CD4-positive, alpha-beta T cell treated with Interleukin-10 for 1 hour (primary cell): ENCODE results near the gene ACAD11.
A peak's percentile ranks its signal among the peaks of the same experiment; 100 is the strongest.

Source experiments
- DNase-seq: peaks from one replicate; pipeline ENCODE4 v3.0.0-alpha.2; 2020

ACAD11 gene, protein sequence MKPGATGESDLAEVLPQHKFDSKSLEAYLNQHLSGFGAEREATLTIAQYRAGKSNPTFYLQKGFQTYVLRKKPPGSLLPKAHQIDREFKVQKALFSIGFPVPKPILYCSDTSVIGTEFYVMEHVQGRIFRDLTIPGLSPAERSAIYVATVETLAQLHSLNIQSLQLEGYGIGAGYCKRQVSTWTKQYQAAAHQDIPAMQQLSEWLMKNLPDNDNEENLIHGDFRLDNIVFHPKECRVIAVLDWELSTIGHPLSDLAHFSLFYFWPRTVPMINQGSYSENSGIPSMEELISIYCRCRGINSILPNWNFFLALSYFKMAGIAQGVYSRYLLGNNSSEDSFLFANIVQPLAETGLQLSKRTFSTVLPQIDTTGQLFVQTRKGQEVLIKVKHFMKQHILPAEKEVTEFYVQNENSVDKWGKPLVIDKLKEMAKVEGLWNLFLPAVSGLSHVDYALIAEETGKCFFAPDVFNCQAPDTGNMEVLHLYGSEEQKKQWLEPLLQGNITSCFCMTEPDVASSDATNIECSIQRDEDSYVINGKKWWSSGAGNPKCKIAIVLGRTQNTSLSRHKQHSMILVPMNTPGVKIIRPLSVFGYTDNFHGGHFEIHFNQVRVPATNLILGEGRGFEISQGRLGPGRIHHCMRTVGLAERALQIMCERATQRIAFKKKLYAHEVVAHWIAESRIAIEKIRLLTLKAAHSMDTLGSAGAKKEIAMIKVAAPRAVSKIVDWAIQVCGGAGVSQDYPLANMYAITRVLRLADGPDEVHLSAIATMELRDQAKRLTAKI

DNA sequence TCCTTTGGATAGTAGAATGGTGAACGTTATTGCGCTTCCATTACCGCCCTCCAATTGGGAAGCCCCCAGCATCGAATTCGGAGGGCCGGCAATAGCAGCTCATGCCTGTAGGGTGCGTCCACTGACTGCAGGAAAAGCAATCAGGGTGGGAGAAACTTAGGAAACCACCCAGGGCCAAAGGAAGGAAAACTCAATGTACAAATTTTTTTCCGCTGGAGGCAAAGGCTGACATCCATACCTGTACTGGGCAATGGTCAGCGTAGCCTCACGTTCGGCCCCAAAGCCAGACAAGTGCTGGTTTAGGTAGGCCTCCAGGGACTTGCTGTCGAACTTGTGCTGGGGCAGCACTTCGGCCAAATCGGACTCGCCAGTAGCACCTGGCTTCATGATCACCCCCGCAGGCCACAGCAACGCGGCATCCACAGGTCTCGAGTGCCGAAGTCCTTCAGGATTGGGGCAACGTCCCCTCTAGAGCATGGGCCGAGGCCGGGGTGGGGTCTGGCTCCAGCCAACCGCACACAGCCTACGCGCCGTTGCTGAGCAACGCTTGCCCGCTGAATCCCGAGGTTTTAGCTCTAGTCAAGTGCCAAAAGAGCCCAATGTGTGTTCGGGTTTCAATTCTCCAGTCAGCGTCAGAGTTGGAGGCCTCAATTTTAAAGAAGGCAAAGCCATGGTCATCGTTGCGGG is at the start of gene ACAD11:
TSS of gene ACAD11 (minus strand) at position 445 of the 687 bp plus-strand sequence. CDS start at position 387, 58 bp downstream.
- peak; percentile 37 for DNase-seq

DNA sequence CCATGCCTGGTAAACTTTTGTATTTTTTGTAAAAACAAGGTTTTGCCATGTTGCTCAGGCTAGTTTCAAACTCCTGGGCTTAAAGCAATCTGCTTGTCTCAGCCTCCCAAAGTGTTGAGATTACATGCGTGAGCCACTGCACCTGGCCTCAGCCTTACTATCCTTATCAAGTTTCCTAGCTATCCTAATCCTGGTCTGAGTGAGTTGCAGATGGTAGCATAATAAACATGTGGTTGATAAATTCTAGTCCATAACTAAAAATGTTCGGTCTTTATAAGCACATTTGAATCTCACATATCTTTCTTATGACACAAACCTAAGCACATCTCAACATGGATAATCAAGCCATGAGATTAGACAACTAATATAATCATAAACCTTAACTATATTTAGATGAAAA is 44.1 kb upstream of the ACAD11 start:
- DNase-seq = no peak

DNA sequence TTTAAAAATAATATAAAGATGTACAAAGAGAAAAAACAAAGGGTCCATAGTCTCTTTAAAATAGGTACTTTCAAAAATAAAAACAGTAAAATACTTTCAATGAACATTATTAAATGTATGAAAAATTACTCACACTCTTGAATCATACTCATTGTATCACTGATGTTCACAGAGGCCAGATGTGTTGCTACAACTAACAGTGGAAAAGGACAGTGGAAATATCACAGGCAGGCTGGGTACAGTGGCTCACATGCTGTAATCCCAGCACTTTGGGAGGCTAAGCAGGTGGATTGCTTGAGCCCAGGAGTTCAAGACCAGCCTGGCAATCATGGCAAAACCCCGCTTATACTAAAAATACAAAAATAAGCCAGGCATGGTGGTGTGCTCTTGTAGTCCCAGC is 35.8 kb upstream of the ACAD11 start:
- no peak for DNase-seq

DNA sequence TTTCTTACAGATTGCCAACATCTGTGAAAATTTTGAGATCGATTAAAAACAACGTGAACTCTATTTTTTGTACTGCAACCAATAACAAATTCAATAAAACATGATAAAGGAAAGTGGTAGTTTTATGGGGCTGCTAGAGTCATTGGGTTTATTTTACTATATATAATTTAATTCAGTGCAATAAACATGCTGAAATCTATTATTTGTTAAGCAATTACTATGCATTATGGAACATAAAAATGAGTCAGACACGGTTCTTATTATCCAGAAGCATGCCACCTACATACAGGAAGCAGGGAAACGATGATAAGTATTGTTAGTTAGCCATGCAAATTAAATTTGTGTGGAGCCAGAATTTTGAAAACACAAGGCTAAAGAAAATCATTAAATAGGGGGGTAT is 35.4 kb upstream of the ACAD11 start:
- no peak for DNase-seq

DNA sequence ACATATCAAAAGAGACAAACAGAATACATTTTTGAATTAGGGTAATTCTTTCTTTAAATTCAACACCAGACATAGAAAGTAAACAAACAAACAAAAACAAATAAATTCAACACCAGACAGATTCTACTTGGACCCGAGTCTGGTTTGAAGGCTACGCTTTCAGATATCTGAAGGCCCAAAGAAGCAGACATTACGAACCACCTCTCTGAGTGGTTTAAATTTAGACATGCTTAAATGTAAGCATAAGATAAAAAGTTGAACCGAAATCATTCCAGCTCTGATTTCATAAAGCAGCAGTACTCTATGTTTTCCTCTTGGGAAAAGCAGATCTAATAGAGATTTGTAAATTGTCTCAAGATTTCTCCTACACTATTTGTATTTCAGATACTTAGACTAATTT is 30.4 kb upstream of the ACAD11 start:
- no peak for DNase-seq

DNA sequence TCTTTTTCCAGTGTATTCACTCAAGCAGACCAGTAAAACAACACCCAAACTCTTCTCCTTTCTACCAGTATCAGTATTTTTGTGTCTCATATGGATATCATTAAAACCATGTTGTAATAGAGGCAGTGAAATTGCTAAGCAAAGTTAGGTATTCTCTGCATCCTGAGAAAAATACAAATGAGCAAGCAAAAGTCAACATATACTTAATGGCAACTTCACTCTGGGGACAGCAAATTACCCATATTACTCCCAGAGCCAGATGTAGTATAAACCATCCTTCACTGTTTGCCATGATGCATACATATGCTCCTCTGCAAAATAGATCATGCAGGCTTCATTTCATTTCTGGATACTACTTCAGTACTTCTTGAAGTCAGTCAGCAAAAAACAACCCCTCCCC is 22.6 kb upstream of the ACAD11 start:
- no peak for DNase-seq

DNA sequence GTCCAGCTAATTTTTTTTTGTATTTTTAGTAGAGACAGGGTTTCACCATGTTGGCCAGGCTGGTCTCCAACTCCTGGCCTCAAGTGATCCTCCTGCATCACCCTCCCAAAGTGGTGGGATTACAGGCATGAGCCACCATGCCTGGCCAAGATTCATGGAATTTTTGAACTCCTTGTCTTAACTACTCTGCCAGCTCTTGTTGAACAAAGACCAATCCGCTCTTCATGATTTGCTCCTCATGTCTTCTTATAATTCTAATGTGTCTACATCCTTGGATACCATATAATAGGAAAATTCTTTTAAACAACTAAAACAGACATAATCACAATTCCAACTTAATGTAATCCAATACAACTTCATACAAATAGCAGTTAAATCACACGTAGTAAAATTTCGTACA is 21.8 kb upstream of the ACAD11 start:
- DNase-seq = no peak

DNA sequence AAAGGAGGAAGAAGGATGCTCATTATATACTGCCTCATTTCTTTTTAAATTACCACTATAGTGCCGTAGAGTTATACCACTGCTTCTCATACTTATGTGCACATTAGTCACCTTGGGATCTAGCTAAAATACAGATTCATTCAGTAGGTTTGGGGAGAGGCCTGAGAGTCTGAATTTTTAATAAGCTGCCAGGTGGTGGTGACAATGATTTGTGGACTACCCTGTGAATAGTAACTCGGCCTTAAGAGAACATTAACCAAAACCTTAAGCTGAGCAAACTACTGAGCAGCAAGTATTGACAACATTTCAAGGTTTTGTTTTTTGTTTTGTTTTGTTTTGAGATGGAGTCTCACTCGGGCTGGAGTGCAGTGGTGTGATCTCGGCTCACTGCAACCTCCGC is 20.3 kb upstream of the ACAD11 start:
- no peak for DNase-seq

DNA sequence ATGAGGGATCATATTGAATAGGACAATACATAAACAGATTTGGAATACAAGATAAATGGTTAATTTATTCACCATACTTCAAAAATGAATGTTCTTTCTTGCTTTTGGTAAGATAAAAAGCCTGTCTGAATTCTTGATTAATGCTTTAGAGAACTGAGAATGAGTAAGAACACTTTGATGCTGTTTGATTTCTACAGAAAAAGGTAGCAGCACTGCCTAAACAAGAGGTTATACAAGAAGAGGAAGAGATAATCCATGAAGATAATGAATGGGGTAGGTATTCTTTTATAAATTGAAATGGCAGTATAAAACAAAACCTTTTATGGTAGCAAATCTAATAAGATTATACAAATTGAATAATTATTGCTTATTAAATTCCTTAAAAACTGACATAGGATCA is 15.8 kb upstream of the ACAD11 start:
- no peak for DNase-seq

DNA sequence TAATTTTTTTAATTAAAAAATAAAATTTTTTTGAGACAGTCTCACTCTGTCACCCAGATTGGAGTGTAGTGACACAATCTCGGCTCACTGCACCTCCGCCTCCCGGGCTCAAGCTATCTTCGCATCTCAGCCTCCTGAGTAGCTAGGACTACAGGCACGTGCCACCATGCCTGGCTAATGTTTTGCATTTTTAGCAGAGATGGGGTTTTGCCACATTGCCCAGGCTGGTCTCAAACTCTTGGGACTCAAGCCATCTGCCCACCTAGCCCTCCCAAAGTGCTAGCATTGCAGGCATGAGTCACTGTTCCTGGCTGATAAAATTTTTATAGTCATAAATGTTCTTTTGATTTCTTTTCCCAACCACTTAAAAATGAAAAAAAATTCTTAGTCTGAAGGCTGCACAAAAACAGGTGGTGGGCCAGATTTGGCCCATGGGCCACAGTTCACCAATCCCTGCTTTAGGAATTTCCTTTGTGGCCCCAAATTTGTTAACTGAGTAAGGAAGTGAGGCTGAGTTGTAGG is 9.7 kb upstream of the ACAD11 start:
- DNase-seq = no peak

DNA sequence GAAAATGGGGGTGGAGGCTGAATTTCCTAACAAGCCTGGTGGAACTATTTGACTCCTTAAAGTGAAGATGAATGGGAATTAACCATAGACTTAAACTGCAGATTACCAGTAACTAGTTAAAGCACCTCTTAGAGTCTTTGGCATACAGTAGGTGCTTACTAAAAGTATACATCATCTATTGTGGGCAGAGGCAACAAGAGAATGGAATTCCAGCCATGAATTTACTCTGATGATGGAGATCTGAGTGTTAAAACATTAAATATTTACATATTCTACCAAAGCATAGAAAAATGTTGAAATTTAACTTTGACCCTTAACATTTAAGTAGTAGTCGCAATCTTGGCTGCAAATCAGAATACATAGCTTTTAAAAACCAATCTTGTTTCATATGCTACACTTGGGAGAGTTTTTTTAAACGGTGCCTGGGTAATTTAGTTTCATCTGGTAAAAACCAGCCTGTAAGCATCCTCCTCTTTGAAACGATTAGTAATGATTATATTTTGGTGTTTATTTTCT is 5.7 kb upstream of the ACAD11 start:
- no peak for DNase-seq

DNA sequence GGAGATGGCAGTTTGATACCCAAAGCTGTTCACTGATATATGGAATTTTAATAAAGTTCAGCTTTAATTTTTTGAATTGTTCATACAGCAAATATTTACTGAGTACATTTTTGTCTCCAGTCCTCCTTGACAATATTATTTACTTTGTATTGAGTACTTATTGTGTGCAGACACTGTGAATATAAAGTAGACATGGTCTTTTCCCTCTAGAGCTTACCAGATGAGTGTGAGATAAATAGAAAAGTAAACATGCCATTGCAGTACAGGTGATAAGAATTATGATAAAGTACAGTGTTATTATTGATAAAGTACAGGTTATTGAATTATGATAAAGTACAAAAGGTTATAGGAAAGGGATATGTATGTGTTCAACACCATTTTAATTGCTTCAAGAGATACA is 2.6 kb upstream of the ACAD11 start:
- no peak for DNase-seq

DNA sequence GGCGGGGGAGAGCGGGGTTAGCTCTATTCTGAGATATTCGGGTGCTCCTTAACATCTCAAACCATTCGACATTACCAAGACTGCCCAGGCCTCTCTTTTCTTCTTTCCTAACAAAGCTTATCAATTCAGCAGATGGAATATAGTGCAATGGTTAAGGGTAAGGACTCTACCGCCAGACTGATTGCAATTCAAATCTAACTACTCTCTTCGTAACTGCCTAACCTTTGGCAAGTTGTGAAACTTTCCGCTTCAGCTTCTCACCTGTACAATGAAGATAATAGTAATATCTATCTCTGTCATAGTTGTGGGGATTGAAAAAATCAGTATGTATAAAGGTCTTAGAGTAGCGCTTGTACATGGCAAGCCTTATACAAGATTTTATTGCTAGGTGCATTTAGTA is 1.5 kb upstream of the ACAD11 start:
- DNase-seq = no peak

DNA sequence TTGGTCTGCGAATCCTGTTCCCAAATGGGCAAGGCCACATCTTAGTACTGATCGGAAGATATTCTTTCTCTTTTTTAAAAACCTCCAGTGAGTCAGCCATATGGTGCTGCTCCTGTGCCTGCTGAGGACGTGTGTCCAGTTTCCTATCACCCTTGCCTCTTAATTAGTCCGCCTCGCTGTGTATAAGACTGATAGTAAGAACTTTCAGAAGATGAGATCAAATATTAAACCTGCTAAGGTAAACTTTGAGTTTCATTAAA is 1.1 kb upstream of the ACAD11 start:
- no peak for DNase-seq

DNA sequence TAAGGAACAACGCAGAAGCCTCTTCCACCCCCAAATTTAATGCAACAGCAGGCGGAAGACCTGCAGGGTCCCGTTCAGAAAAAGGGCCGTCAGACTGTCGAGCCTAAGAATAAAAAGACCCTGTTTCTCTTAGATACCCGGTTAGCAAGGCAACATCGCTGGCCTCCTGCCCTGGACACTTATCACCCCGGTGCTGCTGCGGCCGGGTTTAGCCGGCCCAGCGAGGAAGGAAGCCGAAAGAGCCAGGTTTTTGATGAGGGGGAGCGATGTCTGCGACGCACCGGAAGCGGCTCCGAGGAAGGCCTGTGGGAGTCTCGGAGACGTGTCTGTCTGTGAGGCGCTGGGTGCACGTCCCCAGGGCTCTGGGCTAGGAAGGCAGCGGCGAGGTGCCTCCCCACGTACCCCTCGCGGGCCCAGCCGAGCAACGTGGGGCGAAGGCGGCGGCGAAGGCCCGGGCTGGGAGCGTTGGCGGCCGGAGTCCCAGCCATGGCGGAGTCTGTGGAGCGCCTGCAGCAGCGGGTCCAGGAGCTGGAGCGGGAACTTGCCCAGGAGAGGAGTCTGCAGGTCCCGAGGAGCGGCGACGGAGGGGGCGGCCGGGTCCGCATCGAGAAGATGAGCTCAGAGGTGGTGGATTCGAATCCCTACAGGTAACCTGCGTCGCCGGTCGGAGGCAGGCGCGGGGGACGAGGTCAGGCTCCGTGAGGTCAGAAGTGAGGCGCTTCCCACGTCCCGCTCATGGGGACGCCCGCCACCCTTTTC is 622 bp upstream of the ACAD11 start, which contains the start of gene UBA5:
TSS of gene UBA5 (plus strand) at position 278 of the 759 bp plus-strand sequence. CDS start at position 487, 209 bp downstream.
- DNase-seq = peak; percentile 75

DNA sequence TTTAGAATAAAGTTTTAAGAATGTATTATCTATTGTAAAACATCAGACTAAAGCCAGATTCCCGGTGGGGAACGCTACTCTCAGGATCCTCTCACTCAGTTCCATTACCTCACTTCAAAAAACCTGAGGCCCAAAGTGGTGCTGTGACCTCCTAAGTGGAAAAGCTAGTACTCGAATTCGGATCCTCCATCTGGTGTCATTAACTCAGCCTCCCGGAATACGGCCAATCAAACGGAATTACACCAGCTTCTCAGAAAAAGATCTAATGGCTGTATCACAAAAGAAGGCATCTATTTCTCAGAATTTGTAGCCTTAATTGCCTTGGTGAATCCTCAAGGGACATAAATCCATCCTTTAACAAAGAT is 627 bp downstream of the ACAD11 start:
- DNase-seq = no peak

DNA sequence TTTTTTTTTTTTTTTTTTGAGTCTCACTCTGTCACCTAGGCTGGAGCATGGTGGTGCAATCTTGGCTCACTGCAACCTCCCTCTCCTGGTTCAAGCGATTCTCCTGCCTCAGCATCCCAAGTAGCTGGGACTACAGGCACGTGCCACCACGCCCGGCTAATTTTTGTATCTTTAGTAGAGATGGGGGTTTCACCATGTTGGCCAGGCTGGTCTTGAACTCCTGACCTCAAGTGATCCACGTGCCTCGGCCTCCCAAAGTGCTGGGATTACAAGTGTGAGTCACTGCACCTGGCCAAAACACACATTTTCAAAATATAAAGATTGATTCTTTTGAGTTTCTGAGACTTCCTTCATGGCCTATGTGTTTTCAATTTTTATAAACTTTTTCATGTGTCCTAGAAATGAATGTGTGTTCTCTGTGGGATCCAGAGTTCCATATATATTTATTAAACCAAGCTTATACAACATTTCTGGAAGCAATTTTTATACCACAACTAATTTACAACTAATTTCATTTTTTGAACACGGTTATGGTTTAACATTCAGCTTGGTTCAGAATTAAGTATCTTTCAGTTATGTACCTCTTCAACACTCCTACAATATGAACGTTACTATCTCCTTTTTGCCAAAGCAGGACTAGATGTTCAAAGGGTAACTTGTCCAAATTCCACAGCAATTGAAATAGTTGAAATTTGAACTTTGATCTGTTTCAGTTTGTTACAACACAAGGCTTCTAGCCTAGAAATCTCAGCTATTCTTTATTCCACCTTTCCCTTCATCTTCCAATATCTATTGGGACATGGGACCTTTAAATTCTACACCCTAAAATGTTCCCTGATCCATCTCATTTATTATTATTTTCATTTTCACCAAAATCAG is 1.5 kb downstream of the ACAD11 start:
- DNase-seq = no peak

DNA sequence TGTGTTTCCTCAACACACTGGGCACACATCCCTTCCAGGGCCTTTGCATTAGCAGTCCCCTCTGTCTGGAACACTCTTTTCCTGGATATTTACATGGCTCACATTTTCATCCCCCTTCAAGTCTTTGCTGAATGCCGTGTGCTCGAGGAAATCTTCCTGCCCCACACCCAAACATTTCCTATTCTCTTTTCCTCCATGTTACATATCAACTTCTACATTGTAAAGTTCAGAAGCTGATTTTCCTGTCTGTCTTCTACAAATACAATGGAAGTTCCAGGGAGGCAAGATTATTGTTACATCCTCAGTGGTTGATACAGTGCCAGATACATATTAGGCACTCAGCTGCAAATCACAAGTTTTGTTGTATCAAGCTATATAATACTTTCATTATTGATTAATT is 4.1 kb downstream of the ACAD11 start:
- DNase-seq = no peak

DNA sequence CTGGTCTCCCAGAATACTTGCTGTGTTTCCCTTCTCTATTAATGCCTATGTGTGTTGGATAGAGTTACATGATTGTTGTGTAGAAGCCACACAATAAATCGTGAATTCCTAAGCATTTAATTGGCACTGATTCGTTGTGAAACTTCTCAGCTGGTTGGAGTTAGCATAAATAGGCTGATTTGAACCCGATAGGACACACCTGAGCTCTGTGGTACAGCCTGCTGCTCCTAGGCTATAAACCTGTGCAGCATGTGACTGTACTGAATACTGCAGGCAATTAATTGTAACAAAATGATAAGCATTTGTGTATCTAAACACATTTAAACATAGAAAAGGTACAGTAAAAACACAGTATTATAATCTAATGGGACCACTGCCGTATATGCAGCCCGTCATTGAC is 4.9 kb downstream of the ACAD11 start:
- DNase-seq = no peak

DNA sequence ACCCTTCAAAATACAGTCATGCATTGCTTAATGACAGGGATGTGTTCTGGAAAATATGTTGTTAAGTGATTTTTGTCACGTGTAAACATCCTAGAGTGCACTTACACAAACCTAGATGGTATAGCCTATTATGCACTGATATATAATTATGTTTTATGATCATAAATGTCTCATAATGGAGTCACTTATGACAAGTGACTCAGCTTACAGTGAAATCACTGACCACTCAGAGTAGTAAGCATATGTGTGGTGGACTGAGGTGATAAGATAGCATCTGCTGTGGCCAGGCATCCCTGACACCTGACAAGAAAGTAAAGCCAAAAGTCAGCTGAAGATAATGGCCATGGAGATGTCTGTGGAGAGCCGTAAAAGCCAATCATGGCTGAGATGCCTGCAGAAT is 5.4 kb downstream of the ACAD11 start:
- DNase-seq = no peak

DNA sequence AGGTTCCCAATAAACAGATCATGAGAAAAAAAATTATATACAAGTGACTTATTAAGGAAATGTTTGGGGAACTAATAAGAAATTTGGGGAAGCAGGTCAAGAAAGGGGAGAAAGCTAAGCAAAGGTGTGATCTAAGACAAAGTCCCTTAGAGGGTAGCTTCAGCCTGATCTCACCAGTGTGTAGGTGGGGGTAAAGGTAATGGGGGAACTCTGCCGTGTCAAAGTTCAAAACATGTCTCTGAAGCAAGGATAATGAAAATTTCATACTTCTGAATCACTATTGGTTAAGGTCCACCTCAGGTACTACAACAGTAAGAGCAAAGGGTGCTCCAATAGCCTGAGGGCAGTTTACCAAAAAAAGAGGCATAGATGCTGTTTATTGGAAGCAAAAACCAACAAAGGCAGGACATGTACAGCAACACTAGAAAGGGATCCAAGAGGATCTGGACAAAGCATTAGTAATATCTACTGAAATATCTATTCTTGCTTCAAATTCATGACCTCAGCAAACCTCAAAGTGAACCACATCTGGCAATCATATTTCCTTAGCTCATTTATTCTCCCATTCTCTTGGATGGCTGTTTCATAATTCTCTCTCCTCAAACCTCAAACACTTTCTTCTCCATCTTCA is 6.9 kb downstream of the ACAD11 start:
- no peak for DNase-seq
